ENCODE data around the gene RILPL2.

- TF ChIP-seq POLR2AphosphoS5 (IDR thresholded peaks at IDR 0.05) (no peak), POLR2A (IDR thresholded peaks at IDR 0.05) (no peak)
Observed at GRCh38 chr12:123382684-123383083, 53.8 kb downstream of the RILPL2 start.

All from spleen (tissue), 3 donors.